ENCODE results near the gene BTAF1. TPM values are rescaled to one million over a fixed set of nuclear protein-coding genes. Genes with fewer than 3 reads are reported as not detected.

Gene BTAF1
- total RNA-seq, 1 experiment from 2014 or later = 42.5 TPM

DNA sequence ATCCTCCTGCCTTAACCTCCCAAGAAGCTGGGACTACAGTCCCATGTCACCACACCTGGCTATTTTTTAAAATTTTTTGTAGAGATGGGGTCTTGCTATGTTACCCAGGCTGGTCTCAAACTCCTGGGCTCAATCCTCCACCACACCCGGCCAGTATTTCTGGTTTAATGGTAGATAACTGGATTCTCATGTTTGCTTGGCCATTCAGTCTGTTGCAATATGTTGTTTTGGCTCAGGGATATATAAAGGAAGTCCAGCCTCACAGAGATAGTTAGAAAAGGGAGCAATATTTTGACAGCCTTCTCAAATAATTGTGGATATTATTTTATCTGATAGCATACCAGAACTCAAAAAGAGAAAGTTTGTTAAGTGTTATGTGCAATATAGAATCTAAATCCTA lies 82.4 kb downstream of the BTAF1 start:
- H3K4me3 ChIP-seq (replicated peaks in 1 of 2; ENCODE audit: low read depth in 1 of 2, low read length in 2 of 2) = no peak overlapping the region
- no peak overlapping the region for H2AFZ ChIP-seq (ENCODE audit: low read depth, low read length, poor library complexity, severe bottlenecking)
- TF ChIP-seq POLR2A (IDR thresholded peaks at IDR 0.05; ENCODE audit: borderline replicate concordance, extremely low read depth, insufficient read depth, insufficient read length) = no peak
- TF ChIP-seq CEBPB (IDR thresholded peaks at IDR 0.05; ENCODE audit: low read depth) = no peak
- no peak for TF ChIP-seq SRF (IDR thresholded peaks at IDR 0.05; ENCODE audit: low read depth)
- TF ChIP-seq CBX3 (IDR thresholded peaks at IDR 0.05; ENCODE audit: low read depth) = no peak
- no peak for TF ChIP-seq SIN3A (IDR thresholded peaks at IDR 0.05; ENCODE audit: low read depth)
- no peak for TF ChIP-seq ZNF274 (IDR thresholded peaks at IDR 0.05; ENCODE audit: low read depth, low read length)
- no peak for TF ChIP-seq EZH2 (IDR thresholded peaks at IDR 0.05)
- no peak for TF ChIP-seq POLR2AphosphoS5 (IDR thresholded peaks at IDR 0.05; ENCODE audit: low read depth, low read length)
- no peak for TF ChIP-seq ZFX (IDR thresholded peaks at IDR 0.05)
- TF ChIP-seq JUND (IDR thresholded peaks at IDR 0.05) = no peak
- TF ChIP-seq, protein P1, sequence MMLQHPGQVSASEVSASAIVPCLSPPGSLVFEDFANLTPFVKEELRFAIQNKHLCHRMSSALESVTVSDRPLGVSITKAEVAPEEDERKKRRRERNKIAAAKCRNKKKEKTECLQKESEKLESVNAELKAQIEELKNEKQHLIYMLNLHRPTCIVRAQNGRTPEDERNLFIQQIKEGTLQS (IDR thresholded peaks at IDR 0.05) = no peak
- TF ChIP-seq, protein P2, sequence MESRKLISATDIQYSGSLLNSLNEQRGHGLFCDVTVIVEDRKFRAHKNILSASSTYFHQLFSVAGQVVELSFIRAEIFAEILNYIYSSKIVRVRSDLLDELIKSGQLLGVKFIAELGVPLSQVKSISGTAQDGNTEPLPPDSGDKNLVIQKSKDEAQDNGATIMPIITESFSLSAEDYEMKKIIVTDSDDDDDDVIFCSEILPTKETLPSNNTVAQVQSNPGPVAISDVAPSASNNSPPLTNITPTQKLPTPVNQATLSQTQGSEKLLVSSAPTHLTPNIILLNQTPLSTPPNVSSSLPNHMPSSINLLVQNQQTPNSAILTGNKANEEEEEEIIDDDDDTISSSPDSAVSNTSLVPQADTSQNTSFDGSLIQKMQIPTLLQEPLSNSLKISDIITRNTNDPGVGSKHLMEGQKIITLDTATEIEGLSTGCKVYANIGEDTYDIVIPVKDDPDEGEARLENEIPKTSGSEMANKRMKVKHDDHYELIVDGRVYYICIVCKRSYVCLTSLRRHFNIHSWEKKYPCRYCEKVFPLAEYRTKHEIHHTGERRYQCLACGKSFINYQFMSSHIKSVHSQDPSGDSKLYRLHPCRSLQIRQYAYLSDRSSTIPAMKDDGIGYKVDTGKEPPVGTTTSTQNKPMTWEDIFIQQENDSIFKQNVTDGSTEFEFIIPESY (IDR thresholded peaks at IDR 0.05; ENCODE audit: extremely low read depth, insufficient replicate concordance, low read length) = no peak
- no peak for TF ChIP-seq YY1 (IDR thresholded peaks at IDR 0.05; ENCODE audit: extremely low read depth, insufficient replicate concordance, low read depth, low read length)
- no peak for TF ChIP-seq RAD21 (IDR thresholded peaks at IDR 0.05; ENCODE audit: low read depth)
- TF ChIP-seq EZH2phosphoT487 (IDR thresholded peaks at IDR 0.05; ENCODE audit: borderline replicate concordance) = no peak
- RAD21 ChIA-PET (ENCODE audit: low non-redundant PET in 1 of 2, low total read pairs in 2 of 2, uncharacterized antibody in 2 of 2, unreplicated experiment in 2 of 2) = no interaction called here
- DNase-seq (ENCODE audit: low read depth, low spot score) (no peak), ATAC-seq (no peak)
- intact Hi-C loops (cut with micrococcal nuclease) = no loop called here
- no peak overlapping the region for H3K9ac ChIP-seq (ENCODE audit: low read length)
- no peak overlapping the region for H3K4me2 ChIP-seq (ENCODE audit: low read length)
- 0 out of 2 replicates have a peak, but pooled peaks cover 3% of the 10 kb centered on the region for H3K79me2 ChIP-seq (ENCODE audit: insufficient read depth, low read length)
- H4K20me1 ChIP-seq (ENCODE audit: insufficient read depth) = no peaks in the 10 kb centered on the region; the same call in 1 of the 2 replicates
- H3K9me3 ChIP-seq (ENCODE audit: control insufficient read depth in 1 of 2, insufficient read depth in 1 of 2, low read depth in 1 of 2, low read length in 2 of 2) = no peaks in the 10 kb centered on the region
- POLR2A ChIA-PET = no interaction called here
- no peaks in the 10 kb centered on the region for H3K27me3 ChIP-seq (ENCODE audit: insufficient read depth, low read length)
- H3K36me3 ChIP-seq (ENCODE audit: control insufficient read depth in 1 of 2, insufficient read depth in 2 of 2, low read length in 2 of 2) = peaks cover 8 to 9% of the 10 kb centered on the region in 2 experiments; a peak in 3 of 4 replicates
- CTCF ChIA-PET = no interaction called here
- H3K27ac ChIP-seq (ENCODE audit: low read depth, low read length) = no peak overlapping the region
- H3K4me1 ChIP-seq (ENCODE audit: control insufficient read depth in 1 of 2, insufficient read depth in 2 of 2, low read length in 2 of 2) = peaks cover 3 to 11% of the 10 kb centered on the region in 2 experiments; a peak in 3 of 4 replicates
- no peaks in the 10 kb centered on the region for H3K9me2 ChIP-seq (ENCODE audit: insufficient read depth)
- BruUV-seq (replicated peaks) = no TSS peak
